Heart right ventricle (tissue), 16 donors: ENCODE measurements around the gene OR2G6. TPM values are rescaled to one million over a fixed set of nuclear protein-coding genes. Genes with fewer than 3 reads are reported as not detected.
"Not testable (repeated sequence)": the region's sequence is repeated elsewhere in the genome, so short reads cannot be mapped to it uniquely, and the experiment has no call there.

Experiments
- ATAC-seq, 8 donors: fragments of 200-7000 bp; cut with Tn5 transposase; one replicate each; pipeline ENCODE4 v1.9.1; 2020; ENCODE audit warnings: mild to moderate bottlenecking in 8 of 8, moderate library complexity in 8 of 8, moderate number of reproducible peaks in 1 of 8
- DNase-seq, 2 donors: peaks; one replicate each; pipeline ENCODE4 v3.0.0-alpha.2; 2020
- H3K27ac ChIP-seq, 10 donors: fragments of 200-600 bp; sonication (generic) in 2 of 10; one replicate each; pipeline versions ENCODE4 v1.5.0 to v1.8.0; 2020 to 2022; ENCODE audit warnings: mild to moderate bottlenecking in 3 of 10
- H3K27me3 ChIP-seq, 7 donors: fragments of 200-600 bp; one replicate each; pipeline ENCODE4 v1.8.0; 2021 to 2022; ENCODE audit warnings: mild to moderate bottlenecking in 2 of 7
- H3K36me3 ChIP-seq, 9 donors: fragments of 200-600 bp; sonication (generic) in 1 of 9; one replicate each; pipeline versions ENCODE4 v1.5.0 to v1.8.0; 2020 to 2022; ENCODE audit warnings: mild to moderate bottlenecking in 2 of 9
- H3K4me1 ChIP-seq, 9 donors: fragments of 200-600 bp; sonication (generic) in 1 of 9; one replicate each; pipeline versions ENCODE4 v1.5.0 to v1.8.0; 2020 to 2022; ENCODE audit warnings: mild to moderate bottlenecking in 4 of 9
- H3K4me3 ChIP-seq, 10 donors: fragments of 200-600 bp; sonication (generic) in 2 of 10; one replicate each; pipeline versions ENCODE4 v1.5.0 to v1.8.0; 2020 to 2022; ENCODE audit warnings: mild to moderate bottlenecking in 7 of 10, moderate library complexity in 2 of 10
- H3K9me3 ChIP-seq, 11 donors: fragments of 200-600 bp in 10 of 11; sonication (generic) in 2 of 11; one replicate each; pipeline versions ENCODE4 v1.5.0 to v1.8.0; 2013 to 2022; ENCODE audit warnings: mild to moderate bottlenecking in 2 of 11, control low read depth in 1 of 11, moderate library complexity in 1 of 11
- WGBS, 2 donors: extraction: QIAGEN DNeasy Blood & Tissue Kit; methylation state at CpG; one replicate each; pipeline ENCODE4 v1.1.7; 2013; ENCODE audit warnings: inconsistent platforms in 1 of 2; 5-methylcytosine and 5-hydroxymethylcytosine counted together
- intact Hi-C, 10 donors: fragments of 100-400 bp; cut with DNase I; formaldehyde crosslinking; loops; one replicate each; pipeline versions ENCODE4 v1.11.1 to v1.14.2; 2022
- polyA plus RNA-seq, 2 donors: library from polyadenylated mRNA; stranded (reverse); fragments of 200-250 nt; gene quantifications; one replicate each; pipeline ENCODE4 v1.2.3, GENCODE V29; 2013
- total RNA-seq, 10 donors: library from RNA; stranded (reverse); fragmentation: NEBNext Ultra II Directional in 3 of 10; extraction: Animal tissue kit (Norgen Biotek cat#: 25700) in 3 of 10; gene quantifications; one replicate each; pipeline versions ENCODE4 v1.2.1 to v1.2.4, GENCODE V29; 2021 to 2023
- TF ChIP-seq, protein P1 (sequence below), 9 donors: fragments of 200-600 bp; sonication (generic) in 2 of 9; IDR thresholded peaks; one replicate each; pipeline versions ENCODE4 v1.5.0 to v1.8.0; 2021 to 2022; ENCODE audit warnings: antibody characterized with exemption in 9 of 9, mild to moderate bottlenecking in 5 of 9, moderate library complexity in 1 of 9
- donor health status: Arrhythmogenic right ventricular cardiomyopathy.
- donor health status: ischemic (EF 13 %, LVEDD 7.1; RV severe dilation, severe dysfunction).
- donor health status: healthy with polysubstance abuse.
- donor health status: DM: no; HTN: yes; CAD: no.
- donor health status: DM: no; HTN: no; CAD: no.
- donor health status: ischemic (EF 25% LVEDD 6.9; RV normal size, moderate dysfunction).
- donor health status: ischemic (EF 25% LVEDD 5.7; RV mildly dilated, moderate dysfunction).
- donor health status: healthy.
- donor health status: DM: yes; HTN: yes; CAD: no.
- donor health status: Ischemic cardiomyopathy.
- donor health status: ischemic (EF 35%, LVEDD 5.7; RV mildly dilated, moderate dysfunction).
- donor health status: nonischemic (EF 11% LVEDD 7.7; RV severe dilation, severe dysfunction).
- donor health status: DM: yes; HTN: yes; CAD: no.
- donor health status: PGD.
- donor health status: ischemic (EF 29% LVEDD 5.4; RV normal size, mild dysfunction).
- donor health status: nonischemic (EF 23%, LVEDD 6.1; RV moderate dilation, normal function).

Gene OR2G6
- total and polyA plus RNA-seq, 12 donors, result not detected

DNA sequence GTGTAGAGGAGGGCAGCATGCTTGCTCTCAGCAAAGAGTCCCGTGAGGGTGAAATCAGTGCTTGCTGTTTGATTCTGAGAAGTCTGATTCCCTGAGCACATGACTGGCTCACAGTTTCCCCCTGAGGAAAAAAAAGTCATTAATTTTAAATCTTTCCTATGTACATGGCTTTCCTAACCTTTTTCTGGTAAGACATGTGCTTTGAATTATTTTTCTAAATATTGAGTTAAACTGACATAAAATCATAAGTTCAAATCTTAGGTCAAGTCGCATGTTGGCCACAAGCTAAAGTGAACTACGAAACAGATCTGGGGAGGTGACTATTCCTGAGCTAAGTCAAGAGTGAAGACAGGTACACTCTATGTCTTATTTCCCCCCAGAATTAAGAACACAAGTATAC lies 66.8 kb downstream of the OR2G6 start, which contains the start of gene OR2T34:
TSS of gene OR2T34 (minus strand) at position 101 of the 400 bp plus-strand sequence. CDS start at position 101, 0 bp downstream.
- H3K27ac ChIP-seq, H3K4me3 ChIP-seq, ATAC-seq, H3K27me3 ChIP-seq, DNase-seq, H3K4me1 ChIP-seq, H3K9me3 ChIP-seq, intact Hi-C loops, H3K36me3 ChIP-seq: not testable (repeated sequence)
- 81 to 87% methylated on average over 3 of the region's 3 CpGs for WGBS, 2 donors

- no peak overlapping the region for H3K4me3 ChIP-seq
- peaks cover 0 to 8% (median 0%) of the 10 kb centered on the region in 11 donors for H3K9me3 ChIP-seq
- H3K27ac ChIP-seq, result no peak overlapping the region
- WGBS, 2 donors, result 77 to 79% methylated on average over 9 of the region's 9 CpGs
- H3K36me3 ChIP-seq, result no peaks in the 10 kb centered on the region
- intact Hi-C loops, result no loop called here
- DNase-seq (no peak), ATAC-seq (no peak)
- TF ChIP-seq, protein P1, sequence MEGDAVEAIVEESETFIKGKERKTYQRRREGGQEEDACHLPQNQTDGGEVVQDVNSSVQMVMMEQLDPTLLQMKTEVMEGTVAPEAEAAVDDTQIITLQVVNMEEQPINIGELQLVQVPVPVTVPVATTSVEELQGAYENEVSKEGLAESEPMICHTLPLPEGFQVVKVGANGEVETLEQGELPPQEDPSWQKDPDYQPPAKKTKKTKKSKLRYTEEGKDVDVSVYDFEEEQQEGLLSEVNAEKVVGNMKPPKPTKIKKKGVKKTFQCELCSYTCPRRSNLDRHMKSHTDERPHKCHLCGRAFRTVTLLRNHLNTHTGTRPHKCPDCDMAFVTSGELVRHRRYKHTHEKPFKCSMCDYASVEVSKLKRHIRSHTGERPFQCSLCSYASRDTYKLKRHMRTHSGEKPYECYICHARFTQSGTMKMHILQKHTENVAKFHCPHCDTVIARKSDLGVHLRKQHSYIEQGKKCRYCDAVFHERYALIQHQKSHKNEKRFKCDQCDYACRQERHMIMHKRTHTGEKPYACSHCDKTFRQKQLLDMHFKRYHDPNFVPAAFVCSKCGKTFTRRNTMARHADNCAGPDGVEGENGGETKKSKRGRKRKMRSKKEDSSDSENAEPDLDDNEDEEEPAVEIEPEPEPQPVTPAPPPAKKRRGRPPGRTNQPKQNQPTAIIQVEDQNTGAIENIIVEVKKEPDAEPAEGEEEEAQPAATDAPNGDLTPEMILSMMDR (IDR thresholded peaks at IDR 0.05), result no peak
- H3K4me1 ChIP-seq, result no peaks in the 10 kb centered on the region
- no peaks in the 10 kb centered on the region for H3K27me3 ChIP-seq
Measured at GRCh38 chr1:248576260-248576980, 68.5 kb downstream of the OR2G6 start.

Other genes starting within 250 kb of the OR2G6 start
- not detected for gene OR2T33, start 230.1 kb upstream of the OR2G6 start, total RNA-seq
- under 1 TPM in 1 of 2 donors, not detected in 1; 0.03 TPM for gene OR2T33, start 230.1 kb upstream of the OR2G6 start, polyA plus RNA-seq
- gene OR2T12, start 204.6 kb upstream of the OR2G6 start, total RNA-seq, result not detected
- gene OR2T12, start 204.6 kb upstream of the OR2G6 start, polyA plus RNA-seq, result not detected
- not detected for gene OR2M7, start 183.5 kb upstream of the OR2G6 start, total RNA-seq
- gene OR2M7, start 183.5 kb upstream of the OR2G6 start, polyA plus RNA-seq, result not detected
- not detected for gene OR14C36, start 159.3 kb upstream of the OR2G6 start, total RNA-seq
- gene OR14C36, start 159.3 kb upstream of the OR2G6 start, polyA plus RNA-seq, result not detected
- not detected for gene OR2T4, start 146.4 kb upstream of the OR2G6 start, total RNA-seq
- gene OR2T4, start 146.4 kb upstream of the OR2G6 start, polyA plus RNA-seq, result not detected
- not detected for gene OR2T6, start 132.3 kb upstream of the OR2G6 start, total RNA-seq
- not detected for gene OR2T6, start 132.3 kb upstream of the OR2G6 start, polyA plus RNA-seq
- not detected for gene OR2T1, start 105.0 kb upstream of the OR2G6 start, total RNA-seq
- gene OR2T1, start 105.0 kb upstream of the OR2G6 start, polyA plus RNA-seq, result not detected
- gene OR2T2, start 62.4 kb upstream of the OR2G6 start, total RNA-seq, result not detected
- gene OR2T2, start 62.4 kb upstream of the OR2G6 start, polyA plus RNA-seq, result not detected
- not detected for gene OR2T3, start 34.7 kb upstream of the OR2G6 start, total RNA-seq
- not detected for gene OR2T3, start 34.7 kb upstream of the OR2G6 start, polyA plus RNA-seq
- not detected for gene OR2T5, start 19.5 kb upstream of the OR2G6 start, total RNA-seq
- not detected for gene OR2T5, start 19.5 kb upstream of the OR2G6 start, polyA plus RNA-seq
- gene OR2T29, start 54.7 kb downstream of the OR2G6 start, total RNA-seq, result not detected
- not detected for gene OR2T29, start 54.7 kb downstream of the OR2G6 start, polyA plus RNA-seq
- gene OR2T34, start 66.7 kb downstream of the OR2G6 start, total RNA-seq, result not detected
- gene OR2T34, start 66.7 kb downstream of the OR2G6 start, polyA plus RNA-seq, result not detected
- not detected for gene OR2T10, start 89.6 kb downstream of the OR2G6 start, total RNA-seq
- not detected for gene OR2T10, start 89.6 kb downstream of the OR2G6 start, polyA plus RNA-seq
- not detected for gene OR2T11, start 127.0 kb downstream of the OR2G6 start, total RNA-seq
- not detected for gene OR2T11, start 127.0 kb downstream of the OR2G6 start, polyA plus RNA-seq
- gene OR2T35, start 137.2 kb downstream of the OR2G6 start, total RNA-seq, result not detected
- gene OR2T35, start 137.2 kb downstream of the OR2G6 start, polyA plus RNA-seq, result not detected
- gene OR2T27, start 147.5 kb downstream of the OR2G6 start, total RNA-seq, result not detected
- gene OR2T27, start 147.5 kb downstream of the OR2G6 start, polyA plus RNA-seq, result not detected
- gene OR14I1, start 194.7 kb downstream of the OR2G6 start, total RNA-seq, result not detected
- gene OR14I1, start 194.7 kb downstream of the OR2G6 start, polyA plus RNA-seq, result not detected
- not detected for gene LYPD8, start 247.7 kb downstream of the OR2G6 start, total RNA-seq
- gene LYPD8, start 247.7 kb downstream of the OR2G6 start, polyA plus RNA-seq, result not detected